K562 (cell line): ENCODE results near the gene SPAG9. TPM values are rescaled to one million over a fixed set of nuclear protein-coding genes. Genes with fewer than 3 reads are reported as not detected.

ENCODE experiments used
- ATAC-seq: fragments of 200-7000 bp; cut with Tn5 transposase; 3 replicates; pipeline ENCODE4 v1.9.1; 2020; ENCODE audit warnings: moderate library complexity
- BruUV-seq: library from RNA; stranded (reverse); fragments of 400-500 nt; replicated peaks from 2 replicates; lab custom pipeline; 2021; lab: Mats Ljungman, UMichigan
- CTCF ChIA-PET: fragments of 300-600 bp; formaldehyde crosslinking; extraction: SDS; loops from one replicate; lab custom pipeline; 2021; ENCODE audit warnings: low intra/inter-chr PET ratio; lab: Yijun Ruan, JAX
- POLR2A ChIA-PET: fragments of 300-600, 350-650 bp; sonication (Branson Sonifier 250); formaldehyde crosslinking; extraction: SDS; loops from one replicate; lab custom pipeline; 2021; ENCODE audit warnings: antibody characterized with exemption, inconsistent platforms; lab: Yijun Ruan, JAX
- DNase-seq, 4 experiments: peaks; one replicate each; pipeline versions ENCODE4 v3.0.0 to v3.0.0-alpha.2; 2011 to 2018; ENCODE audit warnings: low spot score in 3 of 4, mixed read lengths in 3 of 4; ENCODE audit errors: extremely low read depth in 1 of 4
- FAIRE-seq: peaks from 2 replicates; lab custom pipeline; 2011; peaks lifted over from hg19 to GRCh38; lab: Jason Lieb, UNC
- H2AFZ ChIP-seq: 2 replicates; pipeline ENCODE4 v1.6.0; 2011; ENCODE audit warnings: low read depth, low read length, control low read depth, inconsistent platforms
- H3K27ac ChIP-seq: fragments of 200-600 bp; 3 replicates; pipeline ENCODE4 v1.8.0; 2011; ENCODE audit warnings: low read depth, mild to moderate bottlenecking, control low read depth, inconsistent platforms, low read length, moderate library complexity, mixed read lengths; ENCODE audit errors: extremely low read depth
- H3K27me3 ChIP-seq, 2 experiments: fragments of 300-600 bp in 1 of 2; 2 replicates in 1 of 2; 3 replicates in 1 of 2; pipeline versions ENCODE4 v1.6.0 to v1.8.0; 2011; ENCODE audit warnings: inconsistent platforms in 2 of 2, low read length in 2 of 2, mild to moderate bottlenecking in 1 of 2, mixed read lengths in 1 of 2, moderate library complexity in 1 of 2; ENCODE audit not compliant: control insufficient read depth in 2 of 2, insufficient read depth in 2 of 2
- H3K36me3 ChIP-seq: fragments of 300-600 bp; 3 replicates; pipeline ENCODE4 v1.8.0; 2011; ENCODE audit warnings: mild to moderate bottlenecking, low read length, inconsistent platforms; ENCODE audit not compliant: control insufficient read depth, insufficient read depth
- H3K4me1 ChIP-seq, 2 experiments: fragments of 200-600 bp in 1 of 2; replicated peaks in 1 of 2; 2 replicates in 1 of 2; 3 replicates in 1 of 2; pipeline versions ENCODE4 v1.5.1 to v1.8.0; 2011; ENCODE audit warnings: inconsistent platforms in 2 of 2, low read length in 2 of 2, mild to moderate bottlenecking in 1 of 2, mixed read lengths in 1 of 2, moderate library complexity in 1 of 2; ENCODE audit not compliant: control insufficient read depth in 2 of 2, insufficient read depth in 2 of 2
- H3K4me2 ChIP-seq: 2 replicates; pipeline ENCODE4 v1.6.1; 2011; ENCODE audit warnings: low read length, control low read depth, inconsistent platforms, mixed read lengths; ENCODE audit not compliant: insufficient read depth
- H3K4me3 ChIP-seq: fragments of 200-600 bp; sonication (generic), shearing (Covaris generic); 2 replicates; pipeline ENCODE4 v1.5.1; 2016; ENCODE audit warnings: control low read depth, inconsistent platforms
- H3K79me2 ChIP-seq: fragments of 200-600 bp; 3 replicates; pipeline ENCODE4 v1.8.0; 2011; ENCODE audit warnings: low read length, inconsistent platforms; ENCODE audit not compliant: control insufficient read depth, insufficient read depth
- H3K9ac ChIP-seq, 2 experiments: 2 replicates each; pipeline versions ENCODE4 v1.6.0 to v1.6.1; 2011; ENCODE audit warnings: low read depth in 2 of 2, low read length in 2 of 2, control low read depth in 1 of 2, inconsistent platforms in 1 of 2, mild to moderate bottlenecking in 1 of 2, mixed read lengths in 1 of 2; ENCODE audit not compliant: insufficient read depth in 1 of 2
- H3K9me1 ChIP-seq: one replicate; pipeline ENCODE4 v1.6.0; 2011; ENCODE audit warnings: inconsistent platforms, mild to moderate bottlenecking, low read length, moderate library complexity; ENCODE audit not compliant: control insufficient read depth, insufficient read depth
- H3K9me3 ChIP-seq: replicated peaks from 2 replicates; pipeline ENCODE4 v1.5.1; 2011; ENCODE audit warnings: low read depth, low read length, inconsistent platforms; ENCODE audit not compliant: control insufficient read depth, insufficient read depth
- H4K20me1 ChIP-seq: replicated peaks from 2 replicates; pipeline ENCODE4 v1.6.1; 2011; ENCODE audit warnings: low read length, inconsistent platforms, mixed read lengths; ENCODE audit not compliant: control insufficient read depth, insufficient read depth
- TAF9B ChIP-seq: fragments of 450-650 bp; IDR thresholded peaks from 2 replicates; pipeline ENCODE4 v1.6.1; 2018; ENCODE audit warnings: mild to moderate bottlenecking; ENCODE audit not compliant: partially characterized antibody
- ZFPM2 ChIP-seq: fragments of 250-450 bp; sonication (Bioruptor Pico); IDR thresholded peaks from 2 replicates; pipeline ENCODE4 v1.5.1; 2022; ENCODE audit warnings: mild to moderate bottlenecking
- WGBS: fragments of 100-300 bp; shearing (Covaris generic); methylation state at CpG from one replicate; pipeline ENCODE4 v1.1.6; 2016; ENCODE audit warnings: low coverage, mixed read lengths; ENCODE audit not compliant: insufficient coverage; ENCODE audit errors: missing lambda C conversion rate; 5-methylcytosine and 5-hydroxymethylcytosine counted together
- in situ Hi-C: fragments of 300-500 bp; cut with MboI; formaldehyde crosslinking; loops from 4 replicates; pipeline ENCODE4 v1.15.0; 2018; ENCODE audit warnings: inconsistent platforms, mixed read lengths
- intact Hi-C: fragments of 100-400 bp; cut with micrococcal nuclease; formaldehyde crosslinking; loops from 2 replicates; pipeline ENCODE4 v1.14.2; 2022
- polyA plus RNA-seq, 8 experiments: library from polyadenylated mRNA; depleted of rRNA in 4 of 8; stranded (reverse) in 5 of 8; unstranded in 3 of 8; fragments of >200 nt; fragmentation: Nextera tagmentation in 2 of 8; fragmentation: Illumina TruSeq in 1 of 8; extraction: Ambion mirVana in 2 of 8; extraction: Trizol in 1 of 8; gene quantifications; 2 replicates each; pipeline versions ENCODE4 v1.2.1 to v1.2.3, GENCODE V29; 2011 to 2014; ENCODE audit warnings: inconsistent platforms in 1 of 8, missing spikeins in 1 of 8
- total RNA-seq, 7 experiments: library from RNA; depleted of rRNA in 6 of 7; stranded (reverse); fragments of >200 nt in 6 of 7; fragmentation: Illumina TruSeq in 2 of 7; extraction: Trizol in 2 of 7; gene quantifications; 2 replicates each; pipeline versions ENCODE4 v1.2.1 to v1.2.3, GENCODE V29; 2011 to 2021; ENCODE audit warnings: low replicate concordance in 1 of 7
- TF ChIP-seq, protein P1 (sequence below): fragments of 450-650 bp; IDR thresholded peaks from 2 replicates; pipeline ENCODE4 v1.6.1; 2018; ENCODE audit not compliant: partially characterized antibody
- TF ChIP-seq, protein P2 (sequence below), 2 experiments: fragments of 450-650 bp in 1 of 2; sonication (generic) in 1 of 2; formaldehyde crosslinking in 1 of 2; IDR thresholded peaks in 1 of 2; conservative IDR thresholded peaks in 1 of 2; 2 replicates each; pipeline versions ENCODE4 v1.6.1 to v1.8.1; 2016 to 2023; ENCODE audit warnings: mild to moderate bottlenecking in 2 of 2, moderate library complexity in 2 of 2, inconsistent platforms in 1 of 2, missing genetic modification reagents in 1 of 2

Gene SPAG9
- total and polyA plus RNA-seq, 9 of the 15 experiments (the other 6 are each of a cell fraction or from before 2014, with no cell fraction given), result 12.2 to 99.2 (median 58.2) TPM

DNA sequence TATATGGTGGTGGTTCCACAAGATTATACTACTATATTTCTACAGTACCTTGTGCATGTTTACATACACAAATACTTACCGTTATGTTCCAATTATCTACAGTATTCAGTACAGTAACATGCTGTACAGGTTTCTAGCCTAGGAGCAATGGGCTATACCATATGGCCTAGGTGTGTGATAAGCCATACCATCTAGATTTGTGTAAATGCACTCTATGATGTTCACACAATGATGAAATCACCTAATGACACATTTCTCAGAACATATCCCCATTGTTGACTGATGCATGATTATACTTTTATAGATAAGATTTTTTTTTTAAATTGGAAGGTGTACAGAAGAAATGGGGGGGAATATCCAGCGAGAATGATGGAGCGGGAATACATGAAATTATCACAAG, 131.5 kb downstream of the SPAG9 start:
- Histone ChIP-seq H4K20me1 (no peaks in the 10 kb centered on the region), H3K79me2 (no peaks in the 10 kb centered on the region), H3K27me3 (no peaks in the 10 kb centered on the region), H3K9ac (no peak overlapping the region), H3K4me2 (no peak overlapping the region), H3K27ac (no peak overlapping the region), H3K9me1 (no peaks in the 10 kb centered on the region), H2AFZ (no peak overlapping the region), H3K4me3 (no peak overlapping the region), H3K9me3 (no peaks in the 10 kb centered on the region), H3K4me1 (no peaks in the 10 kb centered on the region), H3K36me3 (peaks cover 84% of the 10 kb centered on the region)
- TF ChIP-seq ZFPM2 (CRISPR knock-in tag), result no peak
- TF ChIP-seq, protein P1, sequence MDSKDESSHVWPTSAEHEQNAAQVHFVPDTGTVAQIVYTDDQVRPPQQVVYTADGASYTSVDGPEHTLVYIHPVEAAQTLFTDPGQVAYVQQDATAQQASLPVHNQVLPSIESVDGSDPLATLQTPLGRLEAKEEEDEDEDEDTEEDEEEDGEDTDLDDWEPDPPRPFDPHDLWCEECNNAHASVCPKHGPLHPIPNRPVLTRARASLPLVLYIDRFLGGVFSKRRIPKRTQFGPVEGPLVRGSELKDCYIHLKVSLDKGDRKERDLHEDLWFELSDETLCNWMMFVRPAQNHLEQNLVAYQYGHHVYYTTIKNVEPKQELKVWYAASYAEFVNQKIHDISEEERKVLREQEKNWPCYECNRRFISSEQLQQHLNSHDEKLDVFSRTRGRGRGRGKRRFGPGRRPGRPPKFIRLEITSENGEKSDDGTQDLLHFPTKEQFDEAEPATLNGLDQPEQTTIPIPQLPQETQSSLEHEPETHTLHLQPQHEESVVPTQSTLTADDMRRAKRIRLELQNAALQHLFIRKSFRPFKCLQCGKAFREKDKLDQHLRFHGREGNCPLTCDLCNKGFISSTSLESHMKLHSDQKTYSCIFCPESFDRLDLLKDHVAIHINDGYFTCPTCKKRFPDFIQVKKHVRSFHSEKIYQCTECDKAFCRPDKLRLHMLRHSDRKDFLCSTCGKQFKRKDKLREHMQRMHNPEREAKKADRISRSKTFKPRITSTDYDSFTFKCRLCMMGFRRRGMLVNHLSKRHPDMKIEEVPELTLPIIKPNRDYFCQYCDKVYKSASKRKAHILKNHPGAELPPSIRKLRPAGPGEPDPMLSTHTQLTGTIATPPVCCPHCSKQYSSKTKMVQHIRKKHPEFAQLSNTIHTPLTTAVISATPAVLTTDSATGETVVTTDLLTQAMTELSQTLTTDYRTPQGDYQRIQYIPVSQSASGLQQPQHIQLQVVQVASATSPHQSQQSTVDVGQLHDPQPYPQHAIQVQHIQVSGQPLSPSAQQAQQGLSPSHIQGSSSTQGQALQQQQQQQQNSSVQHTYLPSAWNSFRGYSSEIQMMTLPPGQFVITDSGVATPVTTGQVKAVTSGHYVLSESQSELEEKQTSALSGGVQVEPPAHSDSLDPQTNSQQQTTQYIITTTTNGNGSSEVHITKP, result peak; percentile 59
- TF ChIP-seq, protein P2, sequence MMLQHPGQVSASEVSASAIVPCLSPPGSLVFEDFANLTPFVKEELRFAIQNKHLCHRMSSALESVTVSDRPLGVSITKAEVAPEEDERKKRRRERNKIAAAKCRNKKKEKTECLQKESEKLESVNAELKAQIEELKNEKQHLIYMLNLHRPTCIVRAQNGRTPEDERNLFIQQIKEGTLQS (IDR thresholded peaks at IDR 0.05), result peak; percentile 25; the same call in 1 of the 2 replicates
- TF ChIP-seq, protein P2 (CRISPR knock-in tag; conservative IDR thresholded peaks at IDR 0.05), result no peak
- no peak for TF ChIP-seq TAF9B
- in situ Hi-C loops, result no loop called here
- ATAC-seq (no peak), FAIRE-seq (no peak), DNase-seq (no peak)
- CTCF ChIA-PET, result no interaction called here
- 77% methylated on average over 3 of the region's 3 CpGs for WGBS
- intact Hi-C loops, result no loop called here
- POLR2A ChIA-PET, result no interaction called here
- TSS peak; percentile 16 for BruUV-seq
